GM21737 (cell line): Measurements from ENCODE around the gene MLNR.

Experiments used
- ATAC-seq: cut with Tn5 transposase; IDR thresholded peaks from one replicate; pipeline ENCODE4 v1.9.1; 2021; ENCODE audit warnings: mild to moderate bottlenecking, moderate library complexity; ENCODE audit not compliant: unreplicated experiment

Gene MLNR

DNA sequence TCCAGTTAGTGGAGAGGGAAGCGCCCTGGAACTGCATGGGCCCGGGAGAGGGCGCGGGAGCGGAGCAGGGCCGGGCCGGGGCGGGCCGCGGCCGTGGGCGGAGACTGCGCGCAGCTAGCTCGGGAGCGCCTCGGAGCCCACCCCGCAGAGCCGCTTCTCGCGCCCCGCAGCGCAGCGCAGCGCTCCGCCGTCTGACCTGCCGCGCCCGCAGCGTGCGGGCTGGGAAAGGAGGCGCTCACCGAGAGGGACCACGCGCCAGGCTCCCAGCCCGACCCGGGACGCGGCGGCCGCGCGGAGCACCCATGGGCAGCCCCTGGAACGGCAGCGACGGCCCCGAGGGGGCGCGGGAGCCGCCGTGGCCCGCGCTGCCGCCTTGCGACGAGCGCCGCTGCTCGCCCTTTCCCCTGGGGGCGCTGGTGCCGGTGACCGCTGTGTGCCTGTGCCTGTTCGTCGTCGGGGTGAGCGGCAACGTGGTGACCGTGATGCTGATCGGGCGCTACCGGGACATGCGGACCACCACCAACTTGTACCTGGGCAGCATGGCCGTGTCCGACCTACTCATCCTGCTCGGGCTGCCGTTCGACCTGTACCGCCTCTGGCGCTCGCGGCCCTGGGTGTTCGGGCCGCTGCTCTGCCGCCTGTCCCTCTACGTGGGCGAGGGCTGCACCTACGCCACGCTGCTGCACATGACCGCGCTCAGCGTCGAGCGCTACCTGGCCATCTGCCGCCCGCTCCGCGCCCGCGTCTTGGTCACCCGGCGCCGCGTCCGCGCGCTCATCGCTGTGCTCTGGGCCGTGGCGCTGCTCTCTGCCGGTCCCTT, at the start of gene MLNR:
Gene MLNR, plus strand, starts transcription at position 303 of the 820 bp plus-strand sequence. Its CDS starts 0 bp downstream, at position 303.
- ATAC-seq: no peak

- no peak for ATAC-seq
Measured at GRCh38 chr13:49171359-49171758, 48.8 kb upstream of the MLNR start.

DNA sequence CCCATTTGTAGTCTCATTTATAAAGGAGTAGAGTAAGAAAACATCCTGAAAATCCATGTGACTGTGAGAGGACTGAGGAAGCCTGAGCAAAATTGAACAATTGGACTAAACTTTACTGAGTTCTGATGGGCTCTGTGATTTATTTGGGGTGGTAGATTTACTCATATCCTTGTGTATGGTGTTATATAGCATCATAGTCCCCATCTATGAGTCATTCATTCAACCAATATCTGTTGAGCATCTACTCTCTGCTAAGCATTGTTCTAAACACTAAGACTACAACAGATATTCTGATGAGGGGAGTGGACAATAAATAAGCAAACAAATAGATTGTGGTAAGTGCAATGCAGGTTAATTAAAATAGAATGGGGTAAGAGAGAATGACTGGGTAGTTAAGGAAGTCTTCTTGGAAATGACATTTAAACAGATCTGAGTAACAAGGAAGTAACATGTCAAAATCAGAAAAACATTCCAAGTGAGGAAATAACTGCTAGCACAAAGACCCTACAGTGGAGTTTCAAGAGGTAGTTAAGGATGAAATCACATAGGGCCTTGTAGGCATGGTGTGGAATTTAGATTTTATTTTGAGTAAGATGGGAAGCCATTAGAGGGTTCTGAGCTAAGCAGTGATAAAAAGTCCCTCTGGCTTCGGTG, 36.3 kb upstream of the MLNR start:
- ATAC-seq: no peak

- ATAC-seq: no peak
Measured at GRCh38 chr13:49184621-49185020, 35.5 kb upstream of the MLNR start.

DNA sequence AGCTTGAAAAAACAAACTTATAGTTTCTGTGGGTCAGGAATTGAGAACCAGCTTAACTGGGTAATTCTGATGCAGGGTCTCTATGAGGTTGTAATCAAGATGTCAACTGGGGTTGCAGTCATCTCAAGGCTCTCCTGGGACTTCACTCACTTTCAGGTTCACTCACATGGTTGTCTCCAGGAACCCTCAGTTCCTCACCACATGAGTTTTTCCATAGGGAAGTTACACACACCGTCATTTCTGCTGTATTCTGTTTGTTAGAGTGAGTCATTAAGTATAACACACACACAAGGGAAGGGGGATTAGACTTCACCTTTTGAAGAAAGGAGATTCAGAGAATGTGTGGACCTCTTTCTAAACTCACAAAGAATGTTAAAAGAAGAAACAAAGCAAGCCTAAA, 34.9 kb upstream of the MLNR start:
- no peak for ATAC-seq

GRCh38 chr13:49190901-49191300, 29.2 kb upstream of the MLNR start:
- ATAC-seq: no peak

- no peak for ATAC-seq
Measured at GRCh38 chr13:49206641-49207040, 13.5 kb upstream of the MLNR start.

GRCh38 chr13:49208619-49209018, 11.5 kb upstream of the MLNR start:
- ATAC-seq: no peak

DNA sequence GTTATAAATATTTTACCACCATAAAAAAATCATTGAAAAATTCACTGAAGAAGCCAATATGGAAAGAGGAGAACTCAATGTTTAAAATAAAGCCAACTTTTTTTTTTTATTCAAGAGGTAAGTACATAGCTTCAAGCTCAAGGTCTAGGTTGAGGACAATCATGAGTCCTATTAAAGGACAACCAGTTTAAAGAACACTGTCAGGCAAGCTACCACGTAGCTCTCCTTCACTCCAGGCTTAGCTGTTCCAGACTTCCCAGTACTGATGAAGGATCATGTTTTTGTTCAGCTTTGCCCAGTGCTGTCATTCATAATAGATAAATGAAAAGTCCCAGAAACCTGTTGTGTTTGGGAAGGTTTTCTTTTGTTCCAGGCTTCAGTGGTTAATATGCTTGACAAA, 10.0 kb upstream of the MLNR start:
- ATAC-seq: no peak

GRCh38 chr13:49210669-49211068, 9.5 kb upstream of the MLNR start:
- no peak for ATAC-seq

GRCh38 chr13:49213539-49213938, 6.6 kb upstream of the MLNR start:
- no peak for ATAC-seq

- no peak for ATAC-seq
Measured at GRCh38 chr13:49213997-49214916, 5.9 kb upstream of the MLNR start.

GRCh38 chr13:49214917-49215376, 5.2 kb upstream of the MLNR start:
- no peak for ATAC-seq

DNA sequence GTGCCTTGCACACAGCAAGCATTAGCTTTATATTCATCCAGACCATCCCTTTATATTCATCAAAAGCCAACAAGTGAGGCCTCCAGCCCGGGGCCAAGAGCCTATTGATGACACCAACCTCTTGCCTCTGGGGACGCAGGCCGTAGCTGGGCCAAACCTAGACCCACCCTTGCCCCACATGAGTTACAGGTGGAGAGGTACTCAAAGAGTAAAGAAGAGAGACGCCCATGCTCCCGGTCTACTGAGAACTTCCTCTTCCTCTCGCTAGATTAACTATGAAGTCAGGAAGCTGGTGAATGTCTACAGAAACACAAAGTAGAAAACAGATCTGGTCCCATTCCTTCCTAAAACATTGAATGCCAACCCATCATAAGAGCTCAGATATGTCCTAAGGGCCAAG, 3.8 kb upstream of the MLNR start:
- ATAC-seq: no peak

DNA sequence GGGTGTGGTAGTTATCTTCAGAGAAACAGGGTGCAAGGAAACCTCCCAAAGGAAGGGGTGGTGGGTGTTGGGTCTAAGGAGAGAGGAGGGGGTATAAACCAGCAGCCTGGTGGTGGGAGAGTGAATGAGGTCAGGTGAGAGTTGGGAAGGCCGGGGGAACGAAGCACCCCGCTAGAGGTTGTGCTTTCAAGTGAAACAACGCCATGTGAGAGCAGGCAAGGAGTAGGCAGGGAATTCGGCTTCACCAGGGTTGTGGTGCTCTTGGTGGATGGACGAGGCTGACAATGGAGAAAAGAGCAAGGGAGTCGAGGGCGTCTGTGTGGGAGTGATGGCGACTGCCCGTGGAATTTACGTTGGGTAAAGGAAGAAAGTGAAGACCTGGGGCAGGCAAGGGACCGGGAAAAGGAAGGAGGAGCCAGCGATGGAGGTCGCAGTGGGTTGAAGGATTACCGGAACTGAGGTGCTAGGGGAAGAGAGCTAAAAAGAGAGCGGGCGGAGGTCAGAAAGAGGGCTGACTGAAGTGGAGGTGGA, 2.1 kb upstream of the MLNR start:
- no peak for ATAC-seq

DNA sequence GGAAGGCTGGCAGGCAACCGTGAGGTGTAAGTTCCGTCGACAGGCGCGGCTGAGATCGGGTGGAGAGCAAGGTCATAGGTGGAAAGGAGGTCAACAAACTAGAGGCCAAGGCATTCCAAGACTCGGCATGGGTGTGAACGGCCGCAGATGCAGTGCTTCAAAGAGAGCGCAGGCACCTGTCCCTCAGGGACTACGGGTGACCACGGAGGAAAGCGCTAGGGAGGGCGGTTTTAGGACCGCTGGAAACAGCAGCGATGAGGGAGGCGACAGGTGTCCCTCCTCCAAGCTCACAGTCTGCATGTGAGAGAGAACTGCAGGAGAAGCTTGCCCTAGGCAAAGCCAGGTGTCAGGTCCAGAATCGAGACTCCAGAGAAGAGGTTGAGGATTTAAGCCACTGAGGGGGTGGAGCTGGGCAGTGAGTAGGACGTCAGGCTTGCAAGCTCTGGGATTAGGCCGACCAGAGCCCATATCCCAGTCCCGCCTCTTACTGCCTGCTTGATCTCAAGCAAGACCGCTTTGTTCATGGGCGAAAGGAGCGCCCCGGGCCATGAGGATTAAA, 1.6 kb upstream of the MLNR start:
- ATAC-seq: no peak

DNA sequence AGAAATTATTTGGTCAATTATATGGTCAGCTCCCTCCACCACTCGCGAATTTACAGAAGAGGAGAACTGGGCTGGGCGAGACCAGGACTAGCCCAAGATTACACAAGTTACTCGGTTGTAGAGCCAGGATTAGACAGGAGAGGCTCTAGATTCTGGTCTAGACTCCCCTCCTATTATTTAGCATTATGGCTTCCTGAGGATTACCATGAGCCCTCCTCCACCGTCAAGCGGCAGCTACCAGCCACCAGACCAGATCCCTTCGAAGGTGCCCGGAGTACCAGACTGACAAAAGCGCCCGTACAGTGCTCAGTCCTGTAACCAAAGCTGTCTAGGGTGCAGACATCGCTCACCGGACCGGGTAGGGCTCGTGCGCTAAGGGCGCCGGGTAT, 497 bp upstream of the MLNR start:
- ATAC-seq: no peak

GRCh38 chr13:49220856-49221589, 885 bp downstream of the MLNR start:
- ATAC-seq: no peak

DNA sequence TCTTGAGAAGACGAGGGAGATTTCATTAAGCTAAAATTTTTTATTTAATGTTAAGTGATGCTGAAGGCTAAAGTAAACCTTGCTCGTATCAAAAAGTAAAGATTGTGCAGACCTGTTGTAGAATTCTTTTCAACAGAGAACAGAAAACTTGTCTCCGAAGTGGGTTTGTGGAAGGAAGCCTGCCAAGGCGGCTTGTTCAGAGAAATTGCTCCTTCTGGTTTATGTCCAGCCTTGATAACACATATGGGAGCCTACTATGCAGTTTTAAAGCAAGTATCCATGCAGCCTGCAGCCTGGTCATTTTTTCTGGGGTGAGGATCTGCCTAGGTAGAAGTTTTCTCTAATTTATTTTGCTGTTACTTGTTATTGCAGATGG, 1.4 kb downstream of the MLNR start:
- no peak for ATAC-seq
